WTC11 (cell line): ENCODE measurements around the gene ANK2. TPM values are rescaled to one million over a fixed set of nuclear protein-coding genes. Genes with fewer than 3 reads are reported as not detected.

Source experiments
- ATAC-seq: fragments of 200-7000 bp; cut with Tn5 transposase; 2 replicates; pipeline ENCODE4 v1.10.0; 2021; ENCODE audit warnings: mild to moderate bottlenecking, moderate library complexity
- CTCF ChIA-PET: fragments of 300-600 bp; sonication (Branson Sonifier 250); formaldehyde crosslinking; loops from one replicate; lab custom pipeline; 2021; ENCODE audit warnings: antibody characterized with exemption; lab: Charles Lee
- POLR2A ChIA-PET: fragments of 350-600 bp; sonication (Branson Sonifier 250); formaldehyde crosslinking; loops from one replicate; lab custom pipeline; 2021; ENCODE audit warnings: antibody characterized with exemption; lab: Charles Lee
- DNase-seq: peaks from one replicate; pipeline ENCODE4 v3.0.0; 2021; ENCODE audit warnings: low spot score
- H3K27ac Mint-ChIP-seq: 2 replicates; pipeline ENCODE4 v1.8.0; 2021; ENCODE audit warnings: mixed read lengths
- H3K27me3 Mint-ChIP-seq: 2 replicates; pipeline ENCODE4 v1.8.0; 2021; ENCODE audit warnings: low read depth, mild to moderate bottlenecking, moderate library complexity, mixed read lengths
- H3K36me3 Mint-ChIP-seq: 2 replicates; pipeline ENCODE4 v1.8.0; 2021; ENCODE audit warnings: mixed read lengths
- H3K4me1 Mint-ChIP-seq: 2 replicates; pipeline ENCODE4 v1.8.0; 2022; ENCODE audit warnings: mixed read lengths
- H3K4me3 Mint-ChIP-seq: 2 replicates; pipeline ENCODE4 v1.8.0; 2021; ENCODE audit warnings: mild to moderate bottlenecking, moderate library complexity, mixed read lengths
- H3K9me3 Mint-ChIP-seq: 2 replicates; pipeline ENCODE4 v1.8.0; 2021; ENCODE audit warnings: mixed read lengths
- ATF1 ChIP-seq: sonication (generic); formaldehyde crosslinking; IDR thresholded peaks from 2 replicates; pipeline ENCODE4 v1.8.1; 2023; ENCODE audit warnings: mild to moderate bottlenecking, moderate library complexity, missing genetic modification reagents
- E2F1 ChIP-seq: sonication (generic); formaldehyde crosslinking; IDR thresholded peaks from 2 replicates; pipeline ENCODE4 v1.8.0; 2022; ENCODE audit warnings: mild to moderate bottlenecking, missing genetic modification reagents
- FOXP1 ChIP-seq: sonication (generic); formaldehyde crosslinking; IDR thresholded peaks from 2 replicates; pipeline ENCODE4 v1.8.0; 2022; ENCODE audit warnings: missing genetic modification reagents, mild to moderate bottlenecking, moderate library complexity, borderline replicate concordance
- GRHL2 ChIP-seq: fragments of 250-450 bp; sonication (Bioruptor Pico); IDR thresholded peaks from 2 replicates; pipeline ENCODE4 v1.8.0; 2022; ENCODE audit warnings: mild to moderate bottlenecking, moderate library complexity; ENCODE audit not compliant: insufficient replicate concordance, severe bottlenecking
- HMGA2 ChIP-seq: fragments of 250-450 bp; sonication (Bioruptor Pico); IDR thresholded peaks from 2 replicates; pipeline ENCODE4 v1.4.0; 2021; ENCODE audit warnings: mild to moderate bottlenecking, moderate library complexity
- HMGXB4 ChIP-seq: sonication (generic); formaldehyde crosslinking; IDR thresholded peaks from 2 replicates; pipeline ENCODE4 v1.8.1; 2023; ENCODE audit warnings: mild to moderate bottlenecking, moderate library complexity, missing genetic modification reagents
- IRF1 ChIP-seq: sonication (generic); formaldehyde crosslinking; IDR thresholded peaks from 2 replicates; pipeline ENCODE4 v1.8.0; 2023; ENCODE audit warnings: missing genetic modification reagents
- MLX ChIP-seq: sonication (generic); formaldehyde crosslinking; IDR thresholded peaks from 2 replicates; pipeline ENCODE4 v1.8.1; 2023; ENCODE audit warnings: mild to moderate bottlenecking, missing genetic modification reagents, moderate library complexity
- NR2C2 ChIP-seq: sonication (generic); formaldehyde crosslinking; IDR thresholded peaks from 2 replicates; pipeline ENCODE4 v1.8.0; 2022; ENCODE audit warnings: mild to moderate bottlenecking, missing genetic modification reagents
- PRDM15 ChIP-seq: sonication (generic); formaldehyde crosslinking; IDR thresholded peaks from 2 replicates; pipeline ENCODE4 v1.8.0; 2022; ENCODE audit warnings: missing genetic modification reagents
- RELA ChIP-seq: sonication (generic); formaldehyde crosslinking; IDR thresholded peaks from 2 replicates; pipeline ENCODE4 v1.8.1; 2022; ENCODE audit warnings: missing genetic modification reagents, mild to moderate bottlenecking, borderline replicate concordance
- ZBTB21 ChIP-seq: sonication (generic); formaldehyde crosslinking; IDR thresholded peaks from 2 replicates; pipeline ENCODE4 v1.8.1; 2023; ENCODE audit warnings: mild to moderate bottlenecking, missing genetic modification reagents, borderline replicate concordance
- ZBTB43 ChIP-seq: sonication (generic); formaldehyde crosslinking; IDR thresholded peaks from 2 replicates; pipeline ENCODE4 v1.8.1; 2023; ENCODE audit warnings: mild to moderate bottlenecking, missing genetic modification reagents
- ZNF121 ChIP-seq: sonication (generic); formaldehyde crosslinking; IDR thresholded peaks from 2 replicates; pipeline ENCODE4 v1.8.0; 2023; ENCODE audit warnings: missing genetic modification reagents
- ZNF138 ChIP-seq: sonication (generic); formaldehyde crosslinking; conservative IDR thresholded peaks from 2 replicates; pipeline ENCODE4 v1.8.1; 2022; ENCODE audit warnings: mild to moderate bottlenecking, moderate library complexity, missing genetic modification reagents
- ZNF263 ChIP-seq: sonication (generic); formaldehyde crosslinking; IDR thresholded peaks from 2 replicates; pipeline ENCODE4 v1.8.1; 2022; ENCODE audit warnings: low read depth, mild to moderate bottlenecking, moderate library complexity, missing genetic modification reagents
- ZNF396 ChIP-seq: fragments of 250-450 bp; sonication (Bioruptor Pico); IDR thresholded peaks from 2 replicates; pipeline ENCODE4 v1.8.0; 2021; ENCODE audit warnings: mild to moderate bottlenecking, moderate library complexity, borderline replicate concordance
- ZNF425 ChIP-seq: fragments of 250-450 bp; sonication (Bioruptor Pico); conservative IDR thresholded peaks from 2 replicates; pipeline ENCODE4 v1.9.0; 2021; ENCODE audit warnings: mild to moderate bottlenecking
- ZNF671 ChIP-seq: fragments of 250-450 bp; sonication (Bioruptor Pico); IDR thresholded peaks from 2 replicates; pipeline ENCODE4 v1.8.0; 2021; ENCODE audit warnings: mild to moderate bottlenecking
- total RNA-seq: library from RNA; stranded (reverse); gene quantifications from 3 replicates; pipeline ENCODE4 v1.2.3, GENCODE V29; 2021
- TF ChIP-seq, protein P1 (sequence below): sonication (generic); formaldehyde crosslinking; IDR thresholded peaks from 2 replicates; pipeline ENCODE4 v1.8.0; 2022; ENCODE audit warnings: mild to moderate bottlenecking, missing genetic modification reagents

The ANK2 gene
- total RNA-seq, 1 experiment from 2014 or later, result 27.9 TPM

DNA sequence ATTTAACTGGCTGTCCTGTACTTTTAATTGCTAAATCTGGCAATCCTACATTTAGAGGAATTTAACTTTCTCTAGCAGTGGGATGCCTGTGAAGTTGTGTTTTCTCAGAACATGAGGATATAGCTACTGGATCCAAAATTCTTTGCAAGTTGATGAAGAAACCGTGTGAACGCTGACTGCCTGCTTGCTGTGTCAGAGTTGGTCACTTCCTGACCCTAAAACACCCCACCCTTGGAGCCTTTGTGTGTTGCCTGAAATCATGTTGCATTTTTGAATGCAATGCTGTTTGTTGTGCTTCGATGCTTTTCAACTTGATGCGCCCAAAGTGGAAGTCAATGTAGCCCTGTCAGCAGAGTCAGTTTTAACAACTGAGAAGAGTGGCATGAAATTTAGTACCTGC, 211.2 kb downstream of the ANK2 start:
- H3K4me3 Mint-ChIP-seq, result no peak overlapping the region
- ChIA-PET CTCF (no interaction called here), POLR2A (no interaction called here)
- no peaks in the 10 kb centered on the region for H3K27me3 Mint-ChIP-seq
- no peak for DNase-seq
- TF ChIP-seq ZNF425 (CRISPR knock-in tag) (no peak), ZBTB43 (CRISPR knock-in tag) (no peak)
- H3K4me1 Mint-ChIP-seq, result peaks cover 9% of the 10 kb centered on the region
- H3K9me3 Mint-ChIP-seq, result peaks cover 4% of the 10 kb centered on the region; the same call in 1 of the 2 replicates
- peak overlapping the region; percentile 62; the same call in 1 of the 2 replicates for H3K27ac Mint-ChIP-seq
- H3K36me3 Mint-ChIP-seq, result peaks cover 9% of the 10 kb centered on the region
- ATAC-seq, result no peak; the same call in 1 of the 2 replicates

- ChIA-PET POLR2A (no interaction called here), CTCF (no interaction called here)
- no peak overlapping the region for H3K27ac Mint-ChIP-seq
- peaks cover 14% of the 10 kb centered on the region for H3K4me1 Mint-ChIP-seq
- ATAC-seq, result no peak
- H3K4me3 Mint-ChIP-seq, result no peak overlapping the region
- no peak for TF ChIP-seq NR2C2 (CRISPR knock-in tag)
- TF ChIP-seq PRDM15 (CRISPR knock-in tag), result no peak
- TF ChIP-seq ZBTB21 (CRISPR knock-in tag), result no peak
- no peak for TF ChIP-seq HMGA2 (CRISPR knock-in tag)
- no peak for TF ChIP-seq ZNF121 (CRISPR knock-in tag)
- TF ChIP-seq, protein P1, sequence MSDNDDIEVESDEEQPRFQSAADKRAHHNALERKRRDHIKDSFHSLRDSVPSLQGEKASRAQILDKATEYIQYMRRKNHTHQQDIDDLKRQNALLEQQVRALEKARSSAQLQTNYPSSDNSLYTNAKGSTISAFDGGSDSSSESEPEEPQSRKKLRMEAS (CRISPR knock-in tag), result no peak
- TF ChIP-seq HMGXB4 (CRISPR knock-in tag), result no peak
- TF ChIP-seq ZNF671 (CRISPR knock-in tag), result no peak
- no peak for TF ChIP-seq E2F1 (CRISPR knock-in tag)
- TF ChIP-seq GRHL2 (CRISPR knock-in tag), result no peak
- no peak for TF ChIP-seq ZNF396 (CRISPR knock-in tag)
- no peak for TF ChIP-seq ZNF138 (CRISPR knock-in tag)
- TF ChIP-seq RELA (CRISPR knock-in tag), result no peak
- no peak for TF ChIP-seq ATF1 (CRISPR knock-in tag)
- TF ChIP-seq IRF1 (CRISPR knock-in tag), result no peak
- no peak for TF ChIP-seq ZNF263
- no peak for TF ChIP-seq FOXP1 (CRISPR knock-in tag)
- TF ChIP-seq MLX (CRISPR knock-in tag), result no peak
- no peak for TF ChIP-seq ZBTB43 (CRISPR knock-in tag)
- H3K27me3 Mint-ChIP-seq, result no peaks in the 10 kb centered on the region
- H3K9me3 Mint-ChIP-seq, result peaks cover 27% of the 10 kb centered on the region
- no peak for DNase-seq
- peaks cover 29% of the 10 kb centered on the region for H3K36me3 Mint-ChIP-seq
These were observed 213.8 kb downstream of the ANK2 start for GRCh38 chr4:113263274-113263673.
